Middle frontal gyrus (tissue), 1 donor: ENCODE results near the gene FANCC.

Source experiments
- DNase-seq: peaks from one replicate; pipeline ENCODE4 v3.0.0-alpha.2; 2015; ENCODE audit warnings: low spot score; ENCODE audit errors: extremely low spot score

Gene FANCC

GRCh38 chr9:95193480-95193879 lies 124.0 kb downstream of the FANCC start:
- no peak for DNase-seq

GRCh38 chr9:95193067-95193466 lies 124.4 kb downstream of the FANCC start:
- DNase-seq, result no peak

- no peak for DNase-seq
Measured at GRCh38 chr9:95192631-95193030, 124.9 kb downstream of the FANCC start.

GRCh38 chr9:95190413-95190812 lies 127.1 kb downstream of the FANCC start:
- no peak for DNase-seq

GRCh38 chr9:95189251-95190098 lies 128.0 kb downstream of the FANCC start:
- no peak for DNase-seq

GRCh38 chr9:95188459-95188858 lies 129.1 kb downstream of the FANCC start:
- no peak for DNase-seq

- DNase-seq, result no peak
Measured at GRCh38 chr9:95185956-95186355, 131.6 kb downstream of the FANCC start.

- DNase-seq, result no peak
Measured at GRCh38 chr9:95182854-95183563, 134.5 kb downstream of the FANCC start.

- DNase-seq, result no peak
Measured at GRCh38 chr9:95181835-95182234, 135.7 kb downstream of the FANCC start.

GRCh38 chr9:95181226-95181818 lies 136.2 kb downstream of the FANCC start:
- no peak for DNase-seq

- DNase-seq, result no peak
Measured at GRCh38 chr9:95177617-95178016, 139.9 kb downstream of the FANCC start.

GRCh38 chr9:95176755-95177319 lies 140.7 kb downstream of the FANCC start:
- DNase-seq, result no peak

GRCh38 chr9:95175523-95175922 lies 142.0 kb downstream of the FANCC start:
- no peak for DNase-seq

- DNase-seq, result no peak
Measured at GRCh38 chr9:95174038-95174437, 143.5 kb downstream of the FANCC start.

- DNase-seq, result no peak
Measured at GRCh38 chr9:95171596-95171995, 145.9 kb downstream of the FANCC start.

- DNase-seq, result no peak
Measured at GRCh38 chr9:95171001-95171400, 146.5 kb downstream of the FANCC start.

- no peak for DNase-seq
Measured at GRCh38 chr9:95167998-95168397, 149.5 kb downstream of the FANCC start.

- DNase-seq, result no peak
Measured at GRCh38 chr9:95165004-95165403, 152.5 kb downstream of the FANCC start.

- DNase-seq, result no peak
Measured at GRCh38 chr9:95157481-95158151, 159.9 kb downstream of the FANCC start.

GRCh38 chr9:95156074-95156473 lies 161.4 kb downstream of the FANCC start:
- no peak for DNase-seq

GRCh38 chr9:95155220-95155619 lies 162.3 kb downstream of the FANCC start:
- DNase-seq, result no peak
